ENCODE results near the gene ZDHHC8.
A peak's percentile ranks its signal among the peaks of the same experiment; 100 is the strongest.

Gene ZDHHC8

DNA sequence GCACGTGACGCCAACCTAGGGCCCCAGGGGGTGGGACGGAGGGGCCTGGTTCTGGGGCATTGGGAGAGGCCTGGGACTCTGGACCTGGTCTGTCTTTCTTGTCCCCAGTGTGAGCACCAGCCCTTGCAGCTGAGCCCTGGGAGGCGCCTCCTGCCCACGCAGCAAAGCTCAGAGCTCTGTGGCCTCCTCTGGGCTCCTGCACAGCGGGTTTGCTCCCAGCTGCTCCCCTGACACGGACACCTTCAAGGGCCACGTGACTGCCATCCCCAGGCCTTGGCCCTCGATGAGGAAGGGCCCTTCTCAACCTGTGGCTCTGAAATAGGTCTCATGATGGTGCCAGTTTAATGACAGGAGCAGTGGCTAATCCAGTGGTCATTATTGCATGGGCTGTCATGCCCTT, 50.8 kb downstream of the ZDHHC8 start:
- DNase-seq: no peak

DNA sequence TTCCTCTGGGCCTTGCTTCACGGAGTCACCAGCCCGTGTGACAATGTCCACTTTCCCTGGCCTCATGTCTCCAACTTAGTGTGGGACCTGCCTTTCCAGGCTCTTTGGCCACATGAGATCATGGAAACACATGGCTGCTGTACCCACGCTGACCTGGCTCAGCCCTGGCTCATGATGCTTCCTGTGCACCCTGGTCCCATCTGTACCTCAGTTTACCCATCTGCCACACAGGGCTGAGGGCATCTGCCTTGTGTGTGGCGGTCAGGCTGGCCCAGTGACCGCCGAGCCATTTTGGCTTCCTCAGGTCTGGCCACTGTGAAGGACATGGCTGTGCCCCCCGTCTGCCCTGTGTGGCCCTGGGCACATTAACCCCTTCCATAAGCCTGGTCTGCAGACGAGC, 51.5 kb downstream of the ZDHHC8 start:
- no peak for DNase-seq

DNA sequence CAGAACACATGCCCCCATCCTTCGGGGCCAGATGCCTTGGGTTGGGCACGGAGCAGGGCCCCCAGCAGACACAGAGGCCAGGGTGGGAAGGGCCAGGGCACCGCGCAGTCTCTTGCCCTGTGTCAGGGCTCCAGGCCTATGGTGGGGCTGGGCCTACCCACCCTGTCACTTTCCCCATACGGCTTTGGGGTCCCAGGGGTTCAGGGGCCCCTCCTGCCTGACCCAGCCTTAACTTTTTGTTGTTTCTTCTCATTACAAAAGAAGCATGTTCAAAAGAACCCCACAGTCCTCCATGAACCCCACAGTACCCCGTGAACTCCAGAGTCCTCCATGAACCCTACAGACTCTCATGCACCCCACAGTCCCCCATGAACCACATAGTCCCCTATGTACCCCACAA, 52.2 kb downstream of the ZDHHC8 start:
- no peak for DNase-seq

DNA sequence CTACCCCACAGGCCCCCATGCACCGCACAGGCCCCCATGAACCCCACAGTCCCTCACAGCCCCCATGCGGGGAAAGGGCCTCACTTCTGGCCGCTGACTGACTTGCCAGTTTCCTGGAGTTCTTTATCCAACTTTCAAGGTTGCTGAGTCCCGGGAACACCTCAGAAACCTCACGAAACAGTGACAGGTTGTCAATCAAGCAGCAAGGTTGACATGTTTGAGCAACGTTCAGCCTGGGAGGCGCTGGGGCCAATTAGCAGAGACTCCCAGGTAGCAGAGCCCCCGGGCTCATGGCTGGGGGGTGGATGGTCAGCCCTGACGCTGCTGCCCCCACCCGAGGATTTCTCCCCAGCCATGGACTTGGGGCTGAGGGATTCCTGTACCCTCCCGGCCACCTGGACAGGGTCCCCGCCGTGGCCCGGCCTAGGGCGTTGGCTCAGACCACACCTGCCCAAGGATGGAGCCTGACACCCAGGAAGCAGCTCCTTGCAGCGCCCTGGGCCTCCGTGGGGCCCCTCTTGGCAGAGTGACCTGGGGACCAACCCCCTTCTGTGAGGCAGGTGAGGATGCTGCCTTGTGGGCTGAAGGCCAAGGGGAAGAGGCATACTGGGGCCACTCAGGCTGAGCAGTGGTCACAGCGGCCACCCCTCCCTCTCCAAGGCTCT, 53.0 kb downstream of the ZDHHC8 start:
- no peak for DNase-seq

DNA sequence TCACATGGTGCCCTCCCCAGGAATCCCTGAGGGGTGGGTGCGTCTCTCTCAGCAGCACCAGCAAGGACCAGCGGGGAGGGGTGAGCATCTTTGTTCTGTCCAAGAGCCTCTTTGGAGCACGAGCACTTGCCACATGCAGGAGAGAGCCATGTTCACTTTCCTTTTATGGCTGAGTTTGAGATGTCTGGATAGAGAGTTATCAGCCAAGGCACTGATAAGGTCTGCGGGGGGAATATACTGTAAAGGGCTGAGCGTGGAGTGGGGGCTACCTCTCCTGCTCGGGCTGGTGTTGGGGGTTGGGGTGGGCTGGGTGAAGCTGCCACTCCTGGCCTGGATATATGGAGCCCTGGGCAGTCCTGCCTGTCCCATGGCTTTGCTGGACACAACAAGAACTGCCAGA, 54.1 kb downstream of the ZDHHC8 start:
- DNase-seq: no peak

DNA sequence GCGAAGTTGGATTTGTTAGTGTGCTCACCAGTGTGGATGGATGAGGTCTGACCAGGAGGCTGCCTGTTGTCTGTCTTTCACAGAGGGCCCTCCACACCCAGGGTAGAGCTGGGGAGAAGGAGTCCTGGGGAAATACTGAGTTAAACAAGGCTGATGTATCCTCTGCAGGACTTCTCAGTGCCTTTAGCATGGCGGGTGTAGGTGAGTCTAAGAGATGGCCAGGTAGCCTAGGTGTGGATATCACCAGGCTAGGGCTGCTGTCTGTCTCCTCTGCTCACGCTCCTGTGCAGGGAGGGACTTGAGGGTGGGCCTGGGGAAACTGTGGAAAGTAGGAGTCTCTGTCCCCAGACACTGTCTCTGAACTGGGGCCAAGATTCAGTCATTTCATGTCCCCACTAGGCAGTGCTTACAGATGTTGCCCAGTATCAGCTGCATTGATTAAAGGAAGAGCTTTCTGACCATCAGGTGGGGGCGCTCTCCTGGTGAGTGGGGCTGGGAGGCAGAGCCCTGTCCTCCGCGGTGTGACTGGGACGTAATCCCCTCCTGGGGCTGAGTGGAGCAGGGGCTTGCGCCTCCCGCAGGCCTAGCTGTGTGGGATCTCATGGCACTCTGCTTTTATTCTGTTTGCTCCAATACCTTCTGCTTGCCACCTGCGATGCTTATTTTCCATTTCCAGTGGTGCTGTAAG, 54.7 kb downstream of the ZDHHC8 start:
- peak; percentile 84 for DNase-seq

DNA sequence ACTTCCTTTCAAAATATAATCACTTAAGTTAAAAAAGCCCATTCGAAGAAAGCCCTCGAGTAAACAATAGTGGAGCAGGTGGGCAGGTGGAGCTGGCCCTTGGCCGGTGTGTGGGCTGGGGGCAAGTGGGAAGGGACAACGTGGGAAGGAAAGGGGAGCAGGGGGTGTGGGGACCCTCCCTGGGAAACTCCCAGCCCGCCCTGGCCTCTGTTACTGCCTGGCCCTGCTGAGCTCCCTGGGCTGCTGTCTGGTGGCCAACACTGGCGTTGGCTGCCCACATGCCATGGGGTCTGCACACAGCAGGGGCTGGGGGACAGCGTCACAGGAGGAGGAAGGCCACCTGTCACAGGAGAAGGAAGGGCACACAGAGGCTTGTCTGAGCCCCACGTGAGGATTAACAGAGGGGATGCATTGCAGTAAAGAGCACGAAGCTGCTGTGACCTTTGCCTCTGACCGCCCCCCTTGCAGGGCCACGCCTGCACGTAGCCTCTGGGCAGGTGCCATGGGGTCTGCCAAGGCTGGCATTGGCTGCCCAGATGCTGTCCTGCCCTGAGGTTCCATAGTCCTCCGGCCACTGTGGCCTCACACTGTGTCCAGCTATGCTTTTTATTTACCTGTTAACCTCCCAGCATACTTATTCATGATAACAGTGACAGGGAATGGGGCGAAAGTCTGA, 55.4 kb downstream of the ZDHHC8 start:
- no peak for DNase-seq

DNA sequence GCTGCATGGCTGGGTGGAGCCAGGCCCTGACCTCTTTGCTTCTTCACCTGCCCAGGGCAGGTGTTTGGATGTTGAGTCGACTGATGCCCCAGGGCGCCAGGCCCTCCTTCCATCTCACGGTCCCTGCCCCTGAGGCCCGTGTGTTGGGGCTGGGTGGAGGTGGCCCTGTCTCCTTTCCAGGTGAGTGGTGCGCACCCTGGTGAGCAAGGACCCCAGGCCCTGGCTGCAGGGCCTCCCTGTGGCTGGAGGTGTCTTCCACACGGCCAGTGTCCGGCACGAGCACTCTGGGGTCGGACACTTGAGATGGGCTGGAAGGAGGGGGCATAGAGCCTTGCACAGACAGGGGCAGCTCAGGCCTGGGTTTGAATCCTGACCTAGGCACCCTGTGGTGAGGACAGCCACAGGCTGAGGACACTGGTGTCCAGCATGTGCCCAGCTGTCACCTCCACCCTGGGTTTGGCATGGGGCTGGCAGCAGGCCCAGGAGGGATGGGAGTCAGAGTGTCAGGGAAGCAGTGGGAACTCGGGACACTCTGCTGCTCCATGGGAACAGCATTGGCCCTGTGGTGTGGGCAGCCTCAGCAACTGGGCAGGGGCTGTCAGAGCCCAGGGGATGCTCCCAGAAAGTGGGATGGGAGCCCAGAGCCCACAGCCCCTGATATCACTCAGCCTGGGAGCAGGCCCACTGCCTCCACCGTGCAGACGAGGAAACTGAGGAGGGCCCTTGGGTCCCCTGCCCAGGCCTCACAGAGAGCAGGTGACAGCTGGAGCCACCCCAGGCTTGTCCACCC, 56.4 kb downstream of the ZDHHC8 start:
- DNase-seq: no peak

DNA sequence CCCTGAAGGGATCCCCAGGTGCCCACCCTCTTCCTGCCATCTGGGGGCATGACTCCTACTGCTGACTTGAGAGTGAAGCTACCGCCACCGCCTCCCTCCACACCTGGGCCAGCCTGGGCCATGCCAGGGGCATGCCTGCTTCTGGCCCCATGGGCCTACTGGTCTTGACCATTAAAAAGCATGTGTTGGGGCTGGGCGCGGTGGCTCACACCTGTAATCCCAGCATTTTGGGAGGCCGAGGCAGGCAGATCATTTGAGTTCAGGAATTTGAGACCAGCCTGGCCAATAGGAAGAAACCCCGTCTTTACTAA, 56.9 kb downstream of the ZDHHC8 start:
- DNase-seq: no peak

DNA sequence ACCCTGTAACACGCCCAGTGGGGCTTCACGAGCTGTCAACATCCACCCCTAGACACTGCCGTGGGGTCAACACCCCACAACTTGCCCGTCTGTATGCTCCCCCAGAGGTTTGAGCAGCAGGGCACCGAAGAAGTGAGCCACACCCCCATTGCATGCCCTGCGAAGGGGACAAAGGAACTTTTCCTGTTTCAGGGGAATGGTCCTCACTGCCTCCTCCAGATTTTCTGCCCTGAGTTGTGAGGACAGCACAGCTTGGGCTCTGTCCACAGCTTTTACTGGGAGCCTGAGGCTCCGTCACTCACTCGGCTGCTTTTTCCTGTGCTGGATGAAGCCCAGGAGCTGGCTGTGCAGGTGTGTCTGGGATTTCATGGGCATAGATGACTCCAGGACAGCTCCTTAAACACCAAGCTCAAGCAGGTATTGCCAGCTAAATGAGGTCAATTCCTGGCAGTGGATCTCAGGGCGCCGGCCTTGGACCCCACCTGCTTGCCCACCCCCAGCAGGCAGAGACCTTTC, 59.5 kb downstream of the ZDHHC8 start:
- DNase-seq: no peak

DNA sequence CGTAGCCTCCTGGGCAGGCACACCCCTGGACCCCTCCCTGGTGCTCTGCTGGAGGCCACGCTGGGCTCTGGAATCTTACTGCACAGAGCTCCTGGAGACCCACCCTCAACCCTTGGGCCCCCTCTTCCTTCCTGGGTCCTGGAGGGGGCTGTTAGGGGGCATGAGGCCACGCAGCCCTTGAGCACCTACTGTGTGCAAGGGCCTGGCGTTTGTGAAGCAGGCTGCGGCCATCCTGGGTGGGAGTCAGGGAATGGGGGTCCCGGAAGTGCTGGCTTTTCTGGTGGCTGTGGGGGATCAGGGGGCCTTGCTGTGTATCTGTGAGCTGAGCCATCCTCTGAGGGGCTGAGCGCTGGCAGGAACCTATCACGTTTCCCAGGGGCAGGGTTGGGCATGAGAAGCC, 60.2 kb downstream of the ZDHHC8 start:
- DNase-seq: no peak

DNA sequence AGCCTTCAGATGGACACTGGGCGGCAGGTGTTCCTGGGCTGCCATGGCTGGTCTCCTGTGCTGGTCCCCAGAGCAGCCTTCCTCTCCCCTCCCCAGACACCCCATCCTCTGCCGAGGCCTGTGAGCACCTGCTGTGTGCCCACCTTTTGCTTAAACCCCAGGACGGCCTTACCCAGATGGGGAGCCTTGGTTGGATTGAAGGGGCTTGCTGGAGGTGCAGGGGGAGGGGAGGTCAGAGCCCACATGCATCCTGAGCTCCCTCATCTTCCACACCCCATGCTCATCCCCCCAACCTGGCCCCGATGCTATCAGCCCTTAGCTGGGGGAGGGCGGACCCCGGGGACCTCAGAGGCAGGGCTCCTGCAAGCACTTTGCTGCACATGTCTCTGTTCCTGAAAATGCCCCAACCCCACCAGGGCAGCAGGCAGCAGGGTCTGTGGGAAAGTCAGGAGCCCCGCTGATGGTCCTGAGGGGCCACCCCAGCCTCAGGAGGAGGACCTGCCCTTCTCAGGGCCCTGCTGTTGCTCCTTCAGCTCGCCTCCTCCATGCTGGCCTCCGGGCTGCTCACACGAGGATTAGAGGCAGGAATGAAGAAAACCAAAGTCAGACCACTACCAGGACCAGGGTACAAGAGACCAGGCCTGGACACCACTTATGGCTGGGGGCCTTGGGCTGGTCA, 60.8 kb downstream of the ZDHHC8 start:
- DNase-seq: no peak

DNA sequence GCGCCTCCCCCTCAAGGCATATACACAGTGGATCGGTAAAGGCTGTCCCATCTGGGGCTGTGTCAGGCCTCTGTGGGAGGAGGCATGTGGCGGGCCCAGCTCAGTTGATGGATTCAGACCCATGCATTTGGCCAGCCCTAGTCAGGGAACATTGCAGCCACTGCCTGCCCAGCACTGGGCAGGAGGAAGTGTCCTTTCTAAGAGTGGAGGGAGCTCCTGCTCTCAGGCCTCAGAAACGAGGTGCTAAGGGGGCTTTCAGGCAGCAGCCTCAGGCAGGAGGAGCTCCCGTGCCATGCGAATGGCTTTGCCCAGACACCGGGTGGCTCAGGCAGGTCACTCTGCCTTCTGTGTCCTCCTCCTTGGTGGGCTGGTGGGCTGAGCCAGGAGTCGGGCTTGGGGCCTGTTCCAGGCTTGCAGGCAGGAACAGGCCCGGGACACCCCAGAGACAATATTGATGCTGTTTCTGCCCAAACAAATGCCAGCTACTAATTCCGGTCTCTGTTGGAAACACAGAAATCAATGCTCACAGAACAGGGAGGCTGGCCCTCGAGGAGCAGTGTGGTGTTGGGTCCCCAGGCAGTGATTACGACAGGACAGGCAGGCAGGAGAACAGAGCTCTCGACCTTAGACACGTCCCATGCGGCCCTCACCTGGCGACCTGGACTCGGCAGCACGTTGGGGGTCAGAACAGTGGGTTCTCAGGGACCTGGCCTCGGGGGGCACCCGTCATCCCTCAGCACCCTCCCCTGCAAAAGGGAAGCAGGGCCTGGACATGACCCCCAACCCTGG, 61.6 kb downstream of the ZDHHC8 start:
- DNase-seq: no peak

DNA sequence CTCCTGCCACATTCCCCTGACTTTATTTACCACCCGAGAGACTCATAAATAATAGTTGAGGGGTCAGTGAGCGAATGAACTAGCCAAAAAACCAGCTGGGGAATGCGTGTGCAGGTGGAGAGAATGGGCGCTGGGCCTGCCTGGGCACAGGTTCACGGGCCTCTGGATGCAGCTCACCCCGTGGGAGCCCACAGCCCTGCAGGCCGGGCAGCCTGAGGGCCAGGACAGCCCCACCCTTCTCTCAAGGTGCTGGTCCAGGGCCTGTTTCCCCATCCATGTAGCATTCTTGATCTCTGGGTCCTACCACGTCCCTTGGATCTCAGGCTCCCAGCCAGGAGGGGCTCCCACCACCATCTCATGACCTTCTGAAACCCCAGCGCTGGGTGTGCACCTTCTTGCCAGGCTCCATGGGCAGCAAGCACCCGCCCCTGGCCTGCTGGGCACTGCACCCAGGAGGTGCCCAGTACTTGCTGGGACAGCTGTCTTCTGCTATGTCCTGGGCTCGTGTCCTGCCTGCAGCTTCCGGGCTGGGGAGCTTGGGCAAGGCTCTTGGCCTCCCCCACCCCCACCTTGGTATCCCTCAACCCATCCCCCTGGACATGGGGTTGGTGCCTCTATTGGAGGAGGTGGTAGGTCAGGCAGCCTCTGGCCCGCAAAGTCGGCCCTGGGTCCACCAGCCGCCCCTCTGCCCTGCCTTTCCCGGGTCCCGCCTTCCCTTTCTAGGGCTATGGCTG, 62.3 kb downstream of the ZDHHC8 start:
- DNase-seq: no peak

DNA sequence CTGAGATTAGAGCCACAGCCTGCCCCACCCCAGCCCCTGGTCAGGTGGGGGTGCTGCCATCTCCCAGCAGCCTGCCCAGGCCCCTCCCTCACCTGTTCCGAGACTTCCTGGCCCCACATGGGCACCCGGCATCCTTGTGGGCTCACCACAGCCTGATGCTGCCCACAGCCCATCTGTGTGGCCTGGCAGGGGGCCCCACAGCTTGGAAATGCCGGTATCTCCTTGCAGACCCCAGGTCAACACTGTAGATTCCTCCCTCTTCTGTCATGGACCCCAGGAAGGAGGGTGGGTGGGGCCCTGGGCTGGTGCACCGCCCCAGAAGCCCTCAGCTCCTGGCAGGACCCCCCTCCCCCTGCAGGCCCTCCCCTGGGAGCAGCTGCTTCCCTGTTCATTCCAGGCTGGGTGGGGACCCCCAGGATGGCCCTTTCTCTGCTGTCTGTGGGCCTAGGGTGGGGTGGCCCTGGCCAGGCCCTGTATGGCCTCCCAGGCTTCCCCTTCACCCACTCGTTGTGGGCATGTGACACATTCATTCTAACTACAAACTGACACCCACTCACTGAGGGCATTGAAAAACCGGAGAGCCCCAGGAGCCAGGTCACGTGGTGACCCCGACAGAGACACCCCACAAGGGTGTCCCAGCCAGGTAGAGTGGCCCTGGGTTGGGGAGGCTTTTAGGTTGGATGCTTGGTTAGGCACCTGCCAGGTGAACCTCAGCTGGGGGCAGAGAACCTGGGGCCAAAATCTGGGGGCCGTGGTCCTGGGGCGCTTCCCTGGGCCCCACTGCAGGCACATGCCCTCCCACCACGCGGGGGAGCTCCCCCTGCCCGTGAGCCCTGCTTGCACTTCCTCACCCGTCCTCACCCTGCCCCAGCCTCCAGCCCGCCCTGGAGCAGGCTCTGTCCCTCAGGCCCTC, 63.3 kb downstream of the ZDHHC8 start:
- no peak for DNase-seq

DNA sequence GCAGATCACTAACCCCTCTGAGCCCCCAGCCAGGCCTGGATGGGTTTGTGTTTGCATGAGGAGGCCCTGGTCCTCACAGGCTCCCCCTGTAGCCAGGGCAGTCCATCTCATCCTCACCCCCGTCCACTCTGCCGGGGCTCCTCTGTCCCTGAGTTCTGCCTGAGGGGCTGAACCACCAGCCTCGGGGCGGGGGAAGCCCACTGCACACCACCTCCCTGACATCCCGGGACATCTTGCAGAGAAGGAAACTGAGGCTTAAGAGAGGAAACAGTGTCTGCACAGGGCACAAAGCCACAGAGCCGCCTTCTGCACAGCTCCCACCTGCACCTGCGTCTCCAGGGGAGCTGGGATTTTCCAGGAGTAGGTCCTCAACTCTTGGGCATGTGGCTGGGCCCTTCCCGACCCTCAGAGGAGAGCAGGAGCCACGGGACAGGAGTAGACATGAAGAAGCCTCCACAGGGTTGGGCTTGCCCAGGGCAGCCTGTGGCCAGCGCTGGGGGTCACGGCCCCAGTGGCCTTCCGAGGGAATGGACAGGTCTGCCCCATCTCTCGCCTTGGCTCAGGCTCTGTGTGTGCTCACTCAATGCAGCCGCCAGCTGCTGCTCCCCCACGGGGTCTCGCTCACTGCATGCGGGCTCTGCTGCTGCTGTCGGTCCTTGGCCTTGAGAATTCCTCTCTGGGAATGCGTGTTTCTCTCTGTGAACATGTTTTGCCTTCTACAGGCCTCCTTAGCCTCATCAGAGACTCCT, 64.7 kb downstream of the ZDHHC8 start:
- no peak for DNase-seq
